ENCODE measurements around the gene PHF21A.
"Not testable (repeated sequence)": the region's sequence is repeated elsewhere in the genome, so short reads cannot be mapped to it uniquely, and the experiment has no call there.

Gene PHF21A

GRCh38 chr11:45915446-45915845 lies 205.8 kb downstream of the PHF21A start:
- Histone ChIP-seq H3K4me3 (ENCODE audit: low read depth in 1 of 2, low read length in 2 of 2) (no peak overlapping the region), H3K9ac (ENCODE audit: low read length) (no peak overlapping the region), H3K9me3 (ENCODE audit: low read length) (no peaks in the 10 kb centered on the region), H3K36me3 (ENCODE audit: insufficient read depth, low read length) (peaks cover 30% of the 10 kb centered on the region), H3K27ac (ENCODE audit: low read depth, low read length) (no peak overlapping the region), H3K4me1 (ENCODE audit: insufficient read depth, low read length) (peaks cover 12% of the 10 kb centered on the region), H3K27me3 (ENCODE audit: control insufficient read depth in 1 of 2, insufficient read depth in 2 of 2, low read length in 2 of 2) (no peaks in the 10 kb centered on the region)

- Histone ChIP-seq H3K27me3 (ENCODE audit: control insufficient read depth in 1 of 2, insufficient read depth in 2 of 2, low read length in 2 of 2) (no peaks in the 10 kb centered on the region), H3K4me1 (ENCODE audit: insufficient read depth, low read length) (peaks cover 12% of the 10 kb centered on the region), H3K9me3 (ENCODE audit: low read length) (no peaks in the 10 kb centered on the region), H3K9ac (ENCODE audit: low read length) (no peak overlapping the region), H3K4me3 (ENCODE audit: low read depth in 1 of 2, low read length in 2 of 2) (no peak overlapping the region), H3K27ac (ENCODE audit: low read depth, low read length) (no peak overlapping the region), H3K36me3 (ENCODE audit: insufficient read depth, low read length) (peaks cover 30% of the 10 kb centered on the region)
These were observed 207.2 kb downstream of the PHF21A start for GRCh38 chr11:45913942-45914635.

DNA sequence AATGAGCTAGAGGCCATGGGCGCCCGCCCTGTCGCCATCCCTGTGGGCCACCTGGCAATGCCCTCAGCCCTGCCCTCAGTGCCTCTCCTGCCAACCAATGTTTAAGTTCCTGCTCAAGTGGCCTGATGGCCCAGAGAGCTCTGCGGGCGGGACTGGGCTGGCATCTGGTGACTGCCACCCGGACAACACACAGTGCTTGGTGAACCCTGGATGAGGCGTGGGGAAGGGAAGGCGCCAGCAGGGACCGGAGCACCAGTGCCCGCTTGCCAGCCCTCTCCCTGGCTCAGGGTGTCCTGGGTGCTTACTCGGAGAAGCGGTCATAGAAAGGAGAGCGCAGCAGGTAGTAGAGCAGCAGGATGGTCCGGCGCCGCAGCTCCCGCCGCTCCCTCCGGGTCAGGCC lies 207.7 kb downstream of the PHF21A start:
- Histone ChIP-seq H3K9me3 (ENCODE audit: low read length) (no peaks in the 10 kb centered on the region), H3K9ac (ENCODE audit: low read length) (no peak overlapping the region), H3K36me3 (ENCODE audit: insufficient read depth, low read length) (peaks cover 30% of the 10 kb centered on the region), H3K27ac (ENCODE audit: low read depth, low read length) (no peak overlapping the region), H3K27me3 (ENCODE audit: control insufficient read depth in 1 of 2, insufficient read depth in 2 of 2, low read length in 2 of 2) (no peaks in the 10 kb centered on the region), H3K4me1 (ENCODE audit: insufficient read depth, low read length) (peaks cover 12% of the 10 kb centered on the region), H3K4me3 (ENCODE audit: low read depth in 1 of 2, low read length in 2 of 2) (no peak overlapping the region)

GRCh38 chr11:45910623-45911022 lies 210.6 kb downstream of the PHF21A start:
- peaks cover 27% of the 10 kb centered on the region for H3K36me3 ChIP-seq (ENCODE audit: insufficient read depth, low read length)
- no peak overlapping the region for H3K4me3 ChIP-seq (ENCODE audit: low read depth in 1 of 2, low read length in 2 of 2)
- no peak overlapping the region for H3K9ac ChIP-seq (ENCODE audit: low read length)
- H3K4me1 ChIP-seq (ENCODE audit: insufficient read depth, low read length), result no peaks in the 10 kb centered on the region
- H3K27me3 ChIP-seq (ENCODE audit: control insufficient read depth in 1 of 2, insufficient read depth in 2 of 2, low read length in 2 of 2), result no peaks in the 10 kb centered on the region
- H3K27ac ChIP-seq (ENCODE audit: low read depth, low read length), result no peak overlapping the region
- no peaks in the 10 kb centered on the region for H3K9me3 ChIP-seq (ENCODE audit: low read length)

DNA sequence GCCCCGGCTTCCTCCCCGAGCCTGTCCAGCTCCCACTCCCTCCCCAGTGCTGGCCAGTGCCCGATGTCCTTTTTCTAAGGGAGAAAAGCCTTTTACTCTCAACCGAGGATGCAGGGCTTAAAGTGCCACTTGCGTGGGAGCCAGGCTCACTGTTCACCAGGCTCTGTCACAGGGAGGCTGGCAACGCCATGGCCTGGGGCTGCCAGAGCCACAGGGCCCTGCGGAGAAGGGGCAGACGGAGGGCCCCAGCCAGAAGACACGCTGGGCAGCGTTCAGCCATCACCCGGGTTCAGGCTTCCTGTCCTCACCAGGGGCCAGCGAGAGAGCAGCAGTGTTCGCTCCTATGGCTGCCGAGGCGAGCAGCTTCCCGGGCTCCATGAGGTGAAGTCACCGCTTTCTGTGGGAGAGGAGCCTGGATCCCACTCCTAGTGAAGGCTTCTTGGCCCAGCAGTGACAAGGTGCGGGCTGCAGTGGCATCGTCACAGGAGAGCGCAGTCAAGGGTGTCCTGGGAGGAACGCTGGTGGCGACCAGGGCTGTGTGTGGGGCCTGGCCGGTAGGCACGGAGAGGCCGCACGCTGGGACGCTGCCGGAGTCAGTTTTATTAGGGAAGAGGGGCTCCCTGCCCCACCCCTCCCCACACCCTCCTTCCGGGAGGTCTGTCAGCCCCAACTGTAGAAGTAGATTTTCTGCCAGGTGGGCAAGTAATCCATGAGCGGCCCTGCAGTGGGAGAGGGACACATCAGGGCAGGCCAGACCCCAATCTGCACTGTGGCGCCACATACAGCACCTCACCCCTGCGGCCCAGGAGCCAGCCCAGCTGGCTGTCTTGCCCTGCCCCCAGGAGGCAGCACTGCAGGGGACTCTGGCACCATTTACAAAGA lies 211.4 kb downstream of the PHF21A start:
- no peak overlapping the region for H3K9ac ChIP-seq (ENCODE audit: low read length)
- no peak overlapping the region for H3K27ac ChIP-seq (ENCODE audit: low read depth, low read length)
- peaks cover 22% of the 10 kb centered on the region for H3K36me3 ChIP-seq (ENCODE audit: insufficient read depth, low read length)

DNA sequence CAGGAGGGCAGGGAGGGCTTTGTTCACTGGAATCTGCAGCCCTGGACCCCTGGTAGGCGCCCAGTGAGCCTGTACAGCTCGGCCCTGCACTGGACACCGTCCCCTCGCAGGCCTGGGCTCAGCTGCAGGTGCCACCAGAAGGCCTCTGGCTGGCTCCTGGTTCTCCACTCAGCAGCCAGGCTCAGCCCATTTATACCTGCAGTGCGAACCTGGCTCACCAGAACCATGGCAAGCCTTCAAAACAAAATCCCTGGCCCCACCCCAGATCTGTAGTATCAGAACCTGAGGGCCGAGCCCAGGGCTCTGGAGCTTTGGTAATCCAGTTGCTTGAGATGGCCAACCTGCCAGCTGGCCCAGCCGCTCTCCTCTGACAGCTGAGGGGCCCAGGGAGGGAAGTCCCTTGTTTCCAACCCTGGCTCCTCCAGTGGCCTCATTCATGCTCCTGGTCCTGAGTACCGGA lies 213.3 kb downstream of the PHF21A start:
- Histone ChIP-seq H3K27ac (ENCODE audit: low read depth, low read length) (no peak overlapping the region), H3K4me3 (ENCODE audit: low read depth in 1 of 2, low read length in 2 of 2) (no peak overlapping the region), H3K9me3 (ENCODE audit: low read length) (no peaks in the 10 kb centered on the region), H3K36me3 (ENCODE audit: insufficient read depth, low read length) (peaks cover 3% of the 10 kb centered on the region), H3K27me3 (ENCODE audit: control insufficient read depth in 1 of 2, insufficient read depth in 2 of 2, low read length in 2 of 2) (no peaks in the 10 kb centered on the region), H3K4me1 (ENCODE audit: insufficient read depth, low read length) (no peaks in the 10 kb centered on the region), H3K9ac (ENCODE audit: low read length) (no peak overlapping the region)

More for the DNA sequence above, 211.4 kb downstream of the PHF21A start:
- Histone ChIP-seq H3K4me1 (ENCODE audit: insufficient read depth, low read length) (no peaks in the 10 kb centered on the region), H3K4me3 (ENCODE audit: low read depth in 1 of 2, low read length in 2 of 2) (no peak overlapping the region), H3K9me3 (ENCODE audit: low read length) (no peaks in the 10 kb centered on the region), H3K27me3 (ENCODE audit: control insufficient read depth in 1 of 2, insufficient read depth in 2 of 2, low read length in 2 of 2) (no peaks in the 10 kb centered on the region)

- no peaks in the 10 kb centered on the region for H3K4me1 ChIP-seq (ENCODE audit: insufficient read depth, low read length)
- no peak within 1 kb of the TSS for H3K9ac ChIP-seq (ENCODE audit: low read length)
- no peak within 1 kb of the TSS for H3K27ac ChIP-seq (ENCODE audit: low read depth, low read length)
These were observed 214.2 kb downstream of the PHF21A start, which contains the start of gene FREY1 for GRCh38 chr11:45906965-45907611. Gene FREY1 (minus strand): TSS chr11:45907271. CDS start chr11:45907245, 26 bp downstream.

GRCh38 chr11:45906096-45906682 lies 215.1 kb downstream of the PHF21A start:
- H3K4me1 ChIP-seq (ENCODE audit: insufficient read depth, low read length), result peaks cover 4% of the 10 kb centered on the region
- H3K36me3 ChIP-seq (ENCODE audit: insufficient read depth, low read length), result peaks cover 3% of the 10 kb centered on the region

More at GRCh38 chr11:45906965-45907611, 214.2 kb downstream of the PHF21A start, which contains the start of gene FREY1:
- H3K9me3 ChIP-seq (ENCODE audit: low read length), result no peaks in the 10 kb centered on the region
- peaks cover 3% of the 10 kb centered on the region for H3K36me3 ChIP-seq (ENCODE audit: insufficient read depth, low read length)
- no peaks in the 10 kb centered on the region for H3K27me3 ChIP-seq (ENCODE audit: control insufficient read depth in 1 of 2, insufficient read depth in 2 of 2, low read length in 2 of 2)
- no peak within 1 kb of the TSS for H3K4me3 ChIP-seq (ENCODE audit: low read depth in 1 of 2, low read length in 2 of 2)

GRCh38 chr11:45905576-45905975 lies 215.7 kb downstream of the PHF21A start:
- not testable (repeated sequence) for H3K27ac ChIP-seq (ENCODE audit: low read depth, low read length); H3K36me3 ChIP-seq (ENCODE audit: insufficient read depth, low read length); H3K9me3 ChIP-seq (ENCODE audit: low read length); H3K27me3 ChIP-seq (ENCODE audit: control insufficient read depth in 1 of 2, insufficient read depth in 2 of 2, low read length in 2 of 2); H3K9ac ChIP-seq (ENCODE audit: low read length); H3K4me3 ChIP-seq (ENCODE audit: low read depth in 1 of 2, low read length in 2 of 2)
- H3K4me1 ChIP-seq (ENCODE audit: insufficient read depth, low read length), result peaks cover 10% of the 10 kb centered on the region

More at GRCh38 chr11:45906096-45906682, 215.1 kb downstream of the PHF21A start:
- H3K4me3 ChIP-seq (ENCODE audit: low read depth in 1 of 2, low read length in 2 of 2), result no peak overlapping the region
- H3K27ac ChIP-seq (ENCODE audit: low read depth, low read length), result no peak overlapping the region
- H3K9ac ChIP-seq (ENCODE audit: low read length), result no peak overlapping the region
- H3K9me3 ChIP-seq (ENCODE audit: low read length), result no peaks in the 10 kb centered on the region
- H3K27me3 ChIP-seq (ENCODE audit: control insufficient read depth in 1 of 2, insufficient read depth in 2 of 2, low read length in 2 of 2), result no peaks in the 10 kb centered on the region

DNA sequence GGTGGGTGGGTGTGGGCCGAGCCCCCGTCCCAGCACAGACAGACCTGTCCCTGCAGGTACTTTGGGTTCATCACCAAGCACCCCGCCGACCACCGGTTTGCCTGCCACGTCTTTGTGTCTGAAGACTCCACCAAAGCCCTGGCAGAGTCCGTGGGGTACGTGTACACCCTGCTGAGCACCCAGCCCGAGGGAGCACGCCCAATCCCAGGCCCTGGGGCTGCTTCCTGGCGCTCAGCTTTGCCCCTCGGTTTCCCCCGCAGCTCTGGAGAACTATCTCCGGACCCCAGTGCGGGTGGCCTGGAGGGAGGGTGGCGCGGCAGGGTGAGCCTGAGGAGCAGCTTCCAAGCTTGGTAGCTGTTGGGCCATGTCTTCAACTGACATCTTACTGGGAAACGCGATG lies 216.2 kb downstream of the PHF21A start:
- Histone ChIP-seq H3K27ac (ENCODE audit: low read depth, low read length) (no peak overlapping the region), H3K27me3 (ENCODE audit: control insufficient read depth in 1 of 2, insufficient read depth in 2 of 2, low read length in 2 of 2) (no peaks in the 10 kb centered on the region), H3K36me3 (ENCODE audit: insufficient read depth, low read length) (no peaks in the 10 kb centered on the region), H3K9me3 (ENCODE audit: low read length) (no peaks in the 10 kb centered on the region), H3K4me1 (ENCODE audit: insufficient read depth, low read length) (peaks cover 13% of the 10 kb centered on the region), H3K4me3 (ENCODE audit: low read depth in 1 of 2, low read length in 2 of 2) (no peak overlapping the region), H3K9ac (ENCODE audit: low read length) (no peak overlapping the region)

Measured in muscle layer of colon (tissue), 2 donors.